H1 (cell line): ENCODE measurements around the gene URB2. TPM values are rescaled to one million over a fixed set of nuclear protein-coding genes. Genes with fewer than 3 reads are reported as not detected.

ENCODE experiments used
- CEBPB ChIP-seq: IDR thresholded peaks from 2 replicates; pipeline ENCODE4 v1.6.1; 2012; ENCODE audit warnings: low read depth, low read length
- HDAC2 ChIP-seq, 2 experiments: fragments of 300-600 bp in 1 of 2; sonication (generic) in 1 of 2; IDR thresholded peaks; 2 replicates each; pipeline ENCODE4 v1.6.1; 2011 to 2012; ENCODE audit warnings: low read depth in 2 of 2, low read length in 2 of 2, mild to moderate bottlenecking in 2 of 2, moderate library complexity in 2 of 2, borderline replicate concordance in 1 of 2, inconsistent platforms in 1 of 2
- KDM1A ChIP-seq: fragments of 200-600, 300-600 bp; sonication (generic); IDR thresholded peaks from 2 replicates; pipeline ENCODE4 v1.7.1; 2016; ENCODE audit warnings: mild to moderate bottlenecking, low read length, borderline replicate concordance
- RXRA ChIP-seq: IDR thresholded peaks from 2 replicates; pipeline ENCODE4 v1.6.1; 2011; ENCODE audit warnings: low read depth, mild to moderate bottlenecking, low read length, moderate library complexity; ENCODE audit not compliant: insufficient read depth
- SRF ChIP-seq: IDR thresholded peaks from 2 replicates; pipeline ENCODE4 v1.6.1; 2011; ENCODE audit warnings: mild to moderate bottlenecking, low read depth, low read length, moderate library complexity
- polyA plus RNA-seq, 7 experiments: library from polyadenylated mRNA; depleted of rRNA in 3 of 7; stranded (reverse) in 5 of 7; unstranded in 2 of 7; fragments of >200 nt in 5 of 7; fragments of 200-250 nt in 2 of 7; gene quantifications; 1 replicate in 5 of 7; 2 replicates in 1 of 7; 4 replicates in 1 of 7; pipeline versions ENCODE4 v1.2.1 to v1.2.3, GENCODE V29; 2011 to 2013; ENCODE audit warnings: missing spikeins in 2 of 7, mixed read lengths in 2 of 7
- total RNA-seq: library from RNA; stranded (reverse); fragmentation: NEBNext Ultra II Directional; extraction: Animal tissue kit (Norgen Biotek cat#: 25700); gene quantifications from 2 replicates; pipeline ENCODE4 v1.2.1, GENCODE V29; 2021
- TF ChIP-seq, protein P1 (sequence below): fragments of 300-600 bp; sonication (generic); IDR thresholded peaks from 2 replicates; pipeline ENCODE4 v1.7.1; 2012; ENCODE audit warnings: low read length, moderate library complexity, mild to moderate bottlenecking, inconsistent platforms; ENCODE audit not compliant: insufficient replicate concordance
- TF ChIP-seq, protein P2 (sequence below): IDR thresholded peaks from 2 replicates; pipeline ENCODE4 v1.6.1; 2011; ENCODE audit warnings: low read depth, mild to moderate bottlenecking, low read length; ENCODE audit not compliant: insufficient read depth

Gene URB2
- total and polyA plus RNA-seq, 2 of the 8 experiments (the other 6 are each of a cell fraction or from before 2014, with no cell fraction given) = 13.7 to 33.0 TPM

DNA sequence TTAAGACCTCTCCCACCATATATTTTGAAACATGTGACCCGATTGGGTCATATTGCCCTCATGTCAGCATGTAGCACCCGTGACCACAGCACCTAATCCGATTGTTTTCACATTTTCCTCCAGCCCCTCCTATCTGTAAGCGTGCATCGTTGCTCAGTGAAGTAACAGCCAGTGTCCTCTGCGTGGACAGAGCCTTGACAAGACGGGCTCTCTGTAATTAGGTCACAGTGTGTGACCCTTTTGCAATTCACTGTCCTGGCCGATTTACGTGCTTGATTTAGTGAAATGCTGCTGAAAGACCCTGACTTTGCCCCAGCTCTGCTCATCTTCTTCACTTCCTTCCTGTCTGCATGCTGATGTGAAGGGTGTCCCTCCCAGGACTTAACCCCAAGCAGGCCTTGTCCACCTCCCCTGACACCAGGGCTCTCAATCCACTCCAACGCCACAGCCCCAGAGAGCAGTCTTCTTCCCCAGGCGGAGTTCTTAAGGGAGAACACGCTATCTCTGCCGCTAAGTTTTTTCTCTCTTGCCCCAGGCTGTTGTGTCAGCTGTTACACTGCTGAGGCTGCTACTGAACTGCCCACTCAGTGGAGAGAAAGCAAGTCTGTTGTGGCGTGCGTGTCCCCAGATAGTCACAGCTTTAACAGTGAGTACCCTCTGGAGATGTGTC is 19.4 kb downstream of the URB2 start (continued):
- TF ChIP-seq, protein P1, sequence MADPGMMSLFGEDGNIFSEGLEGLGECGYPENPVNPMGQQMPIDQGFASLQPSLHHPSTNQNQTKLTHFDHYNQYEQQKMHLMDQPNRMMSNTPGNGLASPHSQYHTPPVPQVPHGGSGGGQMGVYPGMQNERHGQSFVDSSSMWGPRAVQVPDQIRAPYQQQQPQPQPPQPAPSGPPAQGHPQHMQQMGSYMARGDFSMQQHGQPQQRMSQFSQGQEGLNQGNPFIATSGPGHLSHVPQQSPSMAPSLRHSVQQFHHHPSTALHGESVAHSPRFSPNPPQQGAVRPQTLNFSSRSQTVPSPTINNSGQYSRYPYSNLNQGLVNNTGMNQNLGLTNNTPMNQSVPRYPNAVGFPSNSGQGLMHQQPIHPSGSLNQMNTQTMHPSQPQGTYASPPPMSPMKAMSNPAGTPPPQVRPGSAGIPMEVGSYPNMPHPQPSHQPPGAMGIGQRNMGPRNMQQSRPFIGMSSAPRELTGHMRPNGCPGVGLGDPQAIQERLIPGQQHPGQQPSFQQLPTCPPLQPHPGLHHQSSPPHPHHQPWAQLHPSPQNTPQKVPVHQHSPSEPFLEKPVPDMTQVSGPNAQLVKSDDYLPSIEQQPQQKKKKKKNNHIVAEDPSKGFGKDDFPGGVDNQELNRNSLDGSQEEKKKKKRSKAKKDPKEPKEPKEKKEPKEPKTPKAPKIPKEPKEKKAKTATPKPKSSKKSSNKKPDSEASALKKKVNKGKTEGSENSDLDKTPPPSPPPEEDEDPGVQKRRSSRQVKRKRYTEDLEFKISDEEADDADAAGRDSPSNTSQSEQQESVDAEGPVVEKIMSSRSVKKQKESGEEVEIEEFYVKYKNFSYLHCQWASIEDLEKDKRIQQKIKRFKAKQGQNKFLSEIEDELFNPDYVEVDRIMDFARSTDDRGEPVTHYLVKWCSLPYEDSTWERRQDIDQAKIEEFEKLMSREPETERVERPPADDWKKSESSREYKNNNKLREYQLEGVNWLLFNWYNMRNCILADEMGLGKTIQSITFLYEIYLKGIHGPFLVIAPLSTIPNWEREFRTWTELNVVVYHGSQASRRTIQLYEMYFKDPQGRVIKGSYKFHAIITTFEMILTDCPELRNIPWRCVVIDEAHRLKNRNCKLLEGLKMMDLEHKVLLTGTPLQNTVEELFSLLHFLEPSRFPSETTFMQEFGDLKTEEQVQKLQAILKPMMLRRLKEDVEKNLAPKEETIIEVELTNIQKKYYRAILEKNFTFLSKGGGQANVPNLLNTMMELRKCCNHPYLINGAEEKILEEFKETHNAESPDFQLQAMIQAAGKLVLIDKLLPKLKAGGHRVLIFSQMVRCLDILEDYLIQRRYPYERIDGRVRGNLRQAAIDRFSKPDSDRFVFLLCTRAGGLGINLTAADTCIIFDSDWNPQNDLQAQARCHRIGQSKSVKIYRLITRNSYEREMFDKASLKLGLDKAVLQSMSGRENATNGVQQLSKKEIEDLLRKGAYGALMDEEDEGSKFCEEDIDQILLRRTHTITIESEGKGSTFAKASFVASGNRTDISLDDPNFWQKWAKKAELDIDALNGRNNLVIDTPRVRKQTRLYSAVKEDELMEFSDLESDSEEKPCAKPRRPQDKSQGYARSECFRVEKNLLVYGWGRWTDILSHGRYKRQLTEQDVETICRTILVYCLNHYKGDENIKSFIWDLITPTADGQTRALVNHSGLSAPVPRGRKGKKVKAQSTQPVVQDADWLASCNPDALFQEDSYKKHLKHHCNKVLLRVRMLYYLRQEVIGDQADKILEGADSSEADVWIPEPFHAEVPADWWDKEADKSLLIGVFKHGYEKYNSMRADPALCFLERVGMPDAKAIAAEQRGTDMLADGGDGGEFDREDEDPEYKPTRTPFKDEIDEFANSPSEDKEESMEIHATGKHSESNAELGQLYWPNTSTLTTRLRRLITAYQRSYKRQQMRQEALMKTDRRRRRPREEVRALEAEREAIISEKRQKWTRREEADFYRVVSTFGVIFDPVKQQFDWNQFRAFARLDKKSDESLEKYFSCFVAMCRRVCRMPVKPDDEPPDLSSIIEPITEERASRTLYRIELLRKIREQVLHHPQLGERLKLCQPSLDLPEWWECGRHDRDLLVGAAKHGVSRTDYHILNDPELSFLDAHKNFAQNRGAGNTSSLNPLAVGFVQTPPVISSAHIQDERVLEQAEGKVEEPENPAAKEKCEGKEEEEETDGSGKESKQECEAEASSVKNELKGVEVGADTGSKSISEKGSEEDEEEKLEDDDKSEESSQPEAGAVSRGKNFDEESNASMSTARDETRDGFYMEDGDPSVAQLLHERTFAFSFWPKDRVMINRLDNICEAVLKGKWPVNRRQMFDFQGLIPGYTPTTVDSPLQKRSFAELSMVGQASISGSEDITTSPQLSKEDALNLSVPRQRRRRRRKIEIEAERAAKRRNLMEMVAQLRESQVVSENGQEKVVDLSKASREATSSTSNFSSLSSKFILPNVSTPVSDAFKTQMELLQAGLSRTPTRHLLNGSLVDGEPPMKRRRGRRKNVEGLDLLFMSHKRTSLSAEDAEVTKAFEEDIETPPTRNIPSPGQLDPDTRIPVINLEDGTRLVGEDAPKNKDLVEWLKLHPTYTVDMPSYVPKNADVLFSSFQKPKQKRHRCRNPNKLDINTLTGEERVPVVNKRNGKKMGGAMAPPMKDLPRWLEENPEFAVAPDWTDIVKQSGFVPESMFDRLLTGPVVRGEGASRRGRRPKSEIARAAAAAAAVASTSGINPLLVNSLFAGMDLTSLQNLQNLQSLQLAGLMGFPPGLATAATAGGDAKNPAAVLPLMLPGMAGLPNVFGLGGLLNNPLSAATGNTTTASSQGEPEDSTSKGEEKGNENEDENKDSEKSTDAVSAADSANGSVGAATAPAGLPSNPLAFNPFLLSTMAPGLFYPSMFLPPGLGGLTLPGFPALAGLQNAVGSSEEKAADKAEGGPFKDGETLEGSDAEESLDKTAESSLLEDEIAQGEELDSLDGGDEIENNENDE = no peak
- TF ChIP-seq CEBPB (no peak), HDAC2 (IDR thresholded peaks at IDR 0.05; ENCODE audit: borderline replicate concordance in 1 of 2, low read depth in 2 of 2, low read length in 2 of 2) (no peak), KDM1A (no peak), RXRA (no peak), SRF (no peak)
- TF ChIP-seq, protein P2, sequence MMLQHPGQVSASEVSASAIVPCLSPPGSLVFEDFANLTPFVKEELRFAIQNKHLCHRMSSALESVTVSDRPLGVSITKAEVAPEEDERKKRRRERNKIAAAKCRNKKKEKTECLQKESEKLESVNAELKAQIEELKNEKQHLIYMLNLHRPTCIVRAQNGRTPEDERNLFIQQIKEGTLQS = no peak
